ENCODE measurements around the gene ZNF518B. TPM values are rescaled to one million over a fixed set of nuclear protein-coding genes. Genes with fewer than 3 reads are reported as not detected.
A peak's percentile ranks its signal among the peaks of the same experiment; 100 is the strongest.

Gene ZNF518B, protein sequence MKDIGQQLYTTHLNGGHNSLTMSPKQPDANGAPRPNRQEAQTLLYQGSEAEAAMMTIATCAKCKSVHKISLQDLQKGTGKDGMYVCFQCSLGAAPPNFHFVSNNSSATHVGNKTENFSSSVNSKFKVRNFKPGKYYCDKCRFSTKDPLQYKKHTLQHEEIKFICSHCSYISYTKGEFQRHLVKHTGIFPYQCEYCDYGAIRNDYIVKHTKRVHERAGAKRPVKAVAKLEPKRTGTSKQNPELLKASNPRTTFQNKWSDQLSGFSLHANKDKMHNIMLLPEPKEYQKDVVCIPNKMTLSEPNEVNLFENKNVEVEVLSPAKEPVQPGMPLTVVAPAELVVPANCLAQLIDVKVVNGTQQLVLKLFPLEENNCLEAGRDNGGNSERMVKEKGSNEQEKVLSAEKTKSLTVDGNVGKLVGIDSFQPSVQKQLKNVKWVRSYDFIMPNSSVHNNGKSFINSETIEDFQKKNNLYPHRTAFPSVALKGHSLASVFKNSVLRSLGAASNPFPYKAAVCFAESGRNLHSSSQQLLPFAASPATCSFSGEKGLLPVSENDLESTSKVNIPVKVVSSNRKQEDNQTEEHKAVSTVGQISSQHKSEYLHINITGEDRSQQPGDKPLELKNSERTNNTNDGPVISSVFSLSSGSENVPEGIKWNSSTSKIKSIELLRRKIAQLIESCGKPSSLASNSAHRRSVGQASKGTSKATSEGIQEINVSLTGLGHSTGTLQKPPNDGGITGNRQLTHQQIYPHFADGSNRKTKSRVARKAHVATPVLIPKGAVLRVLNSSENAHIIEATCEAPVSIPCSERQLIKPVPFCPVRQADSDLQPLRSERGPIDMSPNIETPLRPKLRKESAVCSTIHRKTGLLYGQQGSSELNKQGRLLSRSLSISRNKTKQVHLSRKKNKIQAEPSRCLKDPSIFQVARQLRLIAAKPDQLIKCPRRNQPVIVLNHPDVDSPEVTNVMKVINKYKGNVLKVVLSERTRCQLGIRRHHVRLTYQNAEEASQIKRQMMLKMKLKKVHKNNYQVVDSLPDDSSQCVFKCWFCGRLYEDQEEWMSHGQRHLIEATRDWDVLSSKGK
- 29.7 and 76.6 TPM in 2 replicates for total RNA-seq (2014; rRNA removed; shearing (Covaris generic); ENCODE audit: low replicate concordance)

DNA sequence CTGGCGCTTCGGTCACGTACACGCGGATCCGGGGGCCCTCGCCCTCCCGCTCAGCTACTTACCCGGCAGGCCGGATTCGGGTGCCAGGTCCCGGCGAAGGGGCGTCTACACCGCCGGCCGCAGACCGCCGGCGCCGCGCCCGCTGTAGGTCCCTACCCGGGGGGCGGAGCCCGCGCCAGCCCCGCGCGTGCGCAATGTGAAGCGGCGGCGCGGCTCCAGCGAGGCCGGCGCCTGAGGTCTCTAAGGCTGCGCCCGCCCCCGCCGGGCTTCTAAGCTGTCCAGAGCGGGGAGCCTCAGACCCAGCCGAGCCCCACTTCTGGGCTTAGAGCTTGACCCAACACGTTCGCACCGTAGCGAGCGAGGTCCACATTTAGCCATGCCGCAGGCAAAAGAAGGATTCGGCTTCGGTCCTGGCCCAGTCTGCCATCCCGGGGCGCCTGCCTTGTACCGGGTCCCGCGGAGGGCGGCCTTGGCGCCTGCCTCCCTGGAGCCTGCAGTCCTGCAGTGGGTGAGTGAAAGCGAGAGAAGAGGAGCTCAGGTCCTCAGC, at the start of gene ZNF518B:
ZNF518B (minus strand) TSS at position 172 of the 547 bp plus-strand sequence. CDS start 11,098 bp downstream, outside the sequence.
- Histone ChIP-seq H3K4me2 (ENCODE audit: low read depth, low read length, poor library complexity, severe bottlenecking) (peak within 1 kb of the TSS; percentile 81), H3K27me3 (ENCODE audit: low read length) (no peaks in the 10 kb centered on the region), H3K9ac (ENCODE audit: low read length) (peak within 1 kb of the TSS; percentile 75), H3K79me2 (ENCODE audit: low read length) (peaks cover 41% of the 10 kb centered on the region), H3K9me2 (replicated peaks; ENCODE audit: insufficient read depth, low read length) (no peaks in the 10 kb centered on the region), H2AFZ (ENCODE audit: low read length) (peak within 1 kb of the TSS; percentile 70; the same call in 1 of the 2 replicates), H4K20me1 (ENCODE audit: insufficient read depth, low read depth, low read length) (no peaks in the 10 kb centered on the region), H3K4me1 (ENCODE audit: low read length) (peaks cover 28% of the 10 kb centered on the region), H3K4me3 (ENCODE audit: low read length) (peak within 1 kb of the TSS; percentile 71), H3K36me3 (ENCODE audit: insufficient read depth, low read length) (peaks cover 17% of the 10 kb centered on the region; the same call in 1 of the 2 replicates), H3K9me3 (ENCODE audit: low read length) (no peaks in the 10 kb centered on the region), H3K27ac (ENCODE audit: low read length) (peak within 1 kb of the TSS; percentile 8; the same call in 1 of the 2 replicates)
- peak; percentile 92 for DNase-seq

DNA sequence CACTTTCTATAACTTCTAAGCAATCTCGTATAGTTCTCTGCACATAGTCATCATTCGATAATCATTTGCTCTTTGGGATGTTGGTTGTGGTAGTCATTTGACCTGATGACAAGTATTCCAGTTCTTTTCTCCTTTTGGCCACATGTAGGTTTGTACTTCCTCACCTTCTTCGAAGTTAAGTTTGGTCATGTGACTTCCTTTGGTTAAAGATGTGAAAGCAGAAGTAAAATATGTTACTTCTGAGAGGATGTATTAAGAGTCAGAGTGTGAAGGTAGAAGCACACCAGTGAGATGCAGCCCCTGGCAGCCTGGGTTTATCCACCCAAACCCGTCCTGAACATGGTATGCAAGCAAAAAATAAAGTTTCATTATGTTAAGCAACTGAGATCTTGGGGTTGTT, 48.9 kb upstream of the ZNF518B start:
- DNase-seq, result peak; percentile 41
- H2AFZ ChIP-seq (ENCODE audit: low read length), result no peak overlapping the region

DNA sequence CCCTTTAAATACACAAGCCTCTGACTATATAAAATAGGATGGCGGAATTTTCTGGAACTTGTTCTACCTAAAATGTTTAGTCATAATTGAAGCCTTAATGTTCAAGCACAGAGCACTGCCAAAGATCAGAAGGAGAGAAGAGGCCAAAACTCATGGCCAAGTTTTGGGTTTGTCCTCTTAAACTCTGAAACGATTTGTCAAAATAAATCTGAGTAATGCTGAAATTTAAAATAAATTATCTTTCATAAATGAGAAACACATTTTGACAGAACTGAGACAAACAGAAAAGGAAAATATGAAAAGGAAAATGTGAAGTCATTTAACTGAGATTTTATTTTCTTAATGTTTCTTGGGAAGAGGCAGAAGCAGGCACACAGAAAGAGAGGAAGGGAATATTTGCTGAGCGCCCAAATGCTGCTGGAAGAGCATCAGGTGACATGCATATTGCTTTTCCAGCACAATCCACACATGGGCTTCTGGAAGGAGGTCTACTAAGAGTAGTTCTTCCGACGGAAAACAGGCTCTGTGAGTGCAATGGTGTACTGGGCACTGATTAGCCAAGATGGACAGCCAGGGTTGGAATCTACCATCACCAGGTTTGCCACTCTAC, 47.4 kb upstream of the ZNF518B start:
- no peaks in the 10 kb centered on the region for H3K27me3 ChIP-seq (ENCODE audit: low read length)
- no peaks in the 10 kb centered on the region for H3K36me3 ChIP-seq (ENCODE audit: insufficient read depth, low read length)
- H3K9me3 ChIP-seq (ENCODE audit: low read length), result no peaks in the 10 kb centered on the region

More for the DNA sequence above, 48.9 kb upstream of the ZNF518B start:
- Histone ChIP-seq H3K4me2 (ENCODE audit: low read depth, low read length, poor library complexity, severe bottlenecking) (no peak overlapping the region), H3K27ac (ENCODE audit: low read length) (no peak overlapping the region), H3K36me3 (ENCODE audit: insufficient read depth, low read length) (no peaks in the 10 kb centered on the region), H4K20me1 (ENCODE audit: insufficient read depth, low read depth, low read length) (no peaks in the 10 kb centered on the region), H3K27me3 (ENCODE audit: low read length) (no peaks in the 10 kb centered on the region), H3K4me3 (ENCODE audit: low read length) (no peak overlapping the region), H3K9me2 (replicated peaks; ENCODE audit: insufficient read depth, low read length) (no peaks in the 10 kb centered on the region), H3K4me1 (ENCODE audit: low read length) (no peaks in the 10 kb centered on the region), H3K9ac (ENCODE audit: low read length) (no peak overlapping the region), H3K79me2 (ENCODE audit: low read length) (no peaks in the 10 kb centered on the region), H3K9me3 (ENCODE audit: low read length) (no peaks in the 10 kb centered on the region)

DNA sequence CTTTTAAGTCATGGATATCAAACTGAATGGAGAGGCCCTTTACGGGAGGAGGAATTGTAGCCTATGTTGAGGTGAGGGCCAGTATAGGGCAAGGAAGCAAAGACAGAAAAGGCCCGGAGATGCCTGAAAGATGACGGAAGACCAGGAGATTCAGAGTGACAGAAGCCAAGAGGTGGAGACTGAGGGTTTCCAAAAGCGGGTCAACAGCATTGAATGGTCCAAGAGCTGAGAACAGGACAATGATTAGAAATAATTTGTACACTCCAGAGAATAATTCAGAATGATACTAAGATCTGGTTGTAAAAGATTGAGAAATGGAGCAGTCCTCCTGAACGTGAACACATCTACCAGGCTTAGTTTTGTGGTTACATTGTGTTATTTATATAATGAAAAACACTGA, 45.5 kb upstream of the ZNF518B start:
- H3K9me3 ChIP-seq (ENCODE audit: low read length), result no peaks in the 10 kb centered on the region
- H3K4me3 ChIP-seq (ENCODE audit: low read length), result no peak overlapping the region
- H3K9me2 ChIP-seq (replicated peaks; ENCODE audit: insufficient read depth, low read length), result no peaks in the 10 kb centered on the region
- no peak for DNase-seq
- no peak overlapping the region for H3K27ac ChIP-seq (ENCODE audit: low read length)
- no peaks in the 10 kb centered on the region for H3K79me2 ChIP-seq (ENCODE audit: low read length)
- no peaks in the 10 kb centered on the region for H3K36me3 ChIP-seq (ENCODE audit: insufficient read depth, low read length)
- no peaks in the 10 kb centered on the region for H4K20me1 ChIP-seq (ENCODE audit: insufficient read depth, low read depth, low read length)
- H3K27me3 ChIP-seq (ENCODE audit: low read length), result no peaks in the 10 kb centered on the region
- H3K9ac ChIP-seq (ENCODE audit: low read length), result no peak overlapping the region
- no peak overlapping the region for H3K4me2 ChIP-seq (ENCODE audit: low read depth, low read length, poor library complexity, severe bottlenecking)
- no peaks in the 10 kb centered on the region for H3K4me1 ChIP-seq (ENCODE audit: low read length)
- H2AFZ ChIP-seq (ENCODE audit: low read length), result no peak overlapping the region

More for the DNA sequence above, 47.4 kb upstream of the ZNF518B start:
- no peak overlapping the region for H3K4me3 ChIP-seq (ENCODE audit: low read length)
- no peaks in the 10 kb centered on the region for H3K79me2 ChIP-seq (ENCODE audit: low read length)
- H2AFZ ChIP-seq (ENCODE audit: low read length), result no peak overlapping the region
- no peaks in the 10 kb centered on the region for H3K4me1 ChIP-seq (ENCODE audit: low read length)
- no peaks in the 10 kb centered on the region for H4K20me1 ChIP-seq (ENCODE audit: insufficient read depth, low read depth, low read length)
- no peak overlapping the region for H3K27ac ChIP-seq (ENCODE audit: low read length)
- no peaks in the 10 kb centered on the region for H3K9me2 ChIP-seq (replicated peaks; ENCODE audit: insufficient read depth, low read length)
- no peak overlapping the region for H3K4me2 ChIP-seq (ENCODE audit: low read depth, low read length, poor library complexity, severe bottlenecking)
- DNase-seq, result no peak
- no peak overlapping the region for H3K9ac ChIP-seq (ENCODE audit: low read length)

DNA sequence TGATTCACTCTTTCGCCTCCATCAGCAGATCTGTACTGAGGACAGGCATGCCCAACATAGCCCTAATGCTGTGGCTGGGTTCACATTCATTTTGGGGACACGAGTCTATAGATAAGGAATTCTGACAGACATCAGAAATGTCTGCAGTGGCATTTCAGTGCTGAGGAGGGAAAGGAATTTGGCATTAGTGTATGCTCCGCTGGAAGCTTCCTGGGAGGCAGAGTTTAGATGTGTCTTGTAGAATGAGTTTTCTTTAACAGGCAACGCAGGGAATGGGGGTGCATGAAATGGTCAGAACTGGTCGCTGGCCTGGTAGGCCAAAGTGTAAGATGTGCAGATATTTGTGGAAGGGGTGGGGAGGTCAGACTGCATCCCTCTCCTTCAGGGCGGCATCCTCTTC, 43.5 kb upstream of the ZNF518B start:
- H3K9me3 ChIP-seq (ENCODE audit: low read length), result no peaks in the 10 kb centered on the region
- no peak for DNase-seq
- H3K9ac ChIP-seq (ENCODE audit: low read length), result no peak overlapping the region
- no peaks in the 10 kb centered on the region for H4K20me1 ChIP-seq (ENCODE audit: insufficient read depth, low read depth, low read length)
- H3K79me2 ChIP-seq (ENCODE audit: low read length), result no peaks in the 10 kb centered on the region
- H3K27me3 ChIP-seq (ENCODE audit: low read length), result no peaks in the 10 kb centered on the region
- no peaks in the 10 kb centered on the region for H3K9me2 ChIP-seq (replicated peaks; ENCODE audit: insufficient read depth, low read length)
- H3K27ac ChIP-seq (ENCODE audit: low read length), result no peak overlapping the region
- no peak overlapping the region for H3K4me2 ChIP-seq (ENCODE audit: low read depth, low read length, poor library complexity, severe bottlenecking)
- H3K4me1 ChIP-seq (ENCODE audit: low read length), result no peaks in the 10 kb centered on the region
- H3K4me3 ChIP-seq (ENCODE audit: low read length), result no peak overlapping the region
- no peak overlapping the region for H2AFZ ChIP-seq (ENCODE audit: low read length)
- no peaks in the 10 kb centered on the region for H3K36me3 ChIP-seq (ENCODE audit: insufficient read depth, low read length)

DNA sequence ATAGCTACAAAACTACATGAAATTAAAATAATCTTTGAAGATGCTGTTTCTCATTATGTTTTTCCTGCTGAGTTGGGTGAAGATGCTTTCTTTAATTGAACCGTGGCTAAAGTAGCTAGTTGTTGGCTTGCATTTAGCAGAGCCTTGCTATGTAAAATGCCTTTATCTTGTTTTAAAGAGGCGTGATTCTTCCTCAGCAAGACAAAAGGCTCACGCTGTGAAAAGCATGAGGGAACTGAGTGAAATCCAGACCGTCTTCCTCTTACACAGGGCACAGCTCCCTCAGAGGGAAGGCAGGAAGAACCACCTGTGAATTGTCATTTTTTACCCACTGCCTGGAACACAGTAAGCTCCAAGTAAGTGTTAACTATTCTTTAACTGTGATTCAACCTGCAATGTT, 39.0 kb upstream of the ZNF518B start:
- no peaks in the 10 kb centered on the region for H4K20me1 ChIP-seq (ENCODE audit: insufficient read depth, low read depth, low read length)
- no peak overlapping the region for H3K4me2 ChIP-seq (ENCODE audit: low read depth, low read length, poor library complexity, severe bottlenecking)
- no peaks in the 10 kb centered on the region for H3K79me2 ChIP-seq (ENCODE audit: low read length)
- H3K27me3 ChIP-seq (ENCODE audit: low read length), result no peaks in the 10 kb centered on the region
- no peaks in the 10 kb centered on the region for H3K9me2 ChIP-seq (replicated peaks; ENCODE audit: insufficient read depth, low read length)
- H3K4me3 ChIP-seq (ENCODE audit: low read length), result no peak overlapping the region
- DNase-seq, result no peak
- no peaks in the 10 kb centered on the region for H3K9me3 ChIP-seq (ENCODE audit: low read length)
- H3K9ac ChIP-seq (ENCODE audit: low read length), result no peak overlapping the region
- no peaks in the 10 kb centered on the region for H3K36me3 ChIP-seq (ENCODE audit: insufficient read depth, low read length)
- H3K4me1 ChIP-seq (ENCODE audit: low read length), result no peaks in the 10 kb centered on the region
- H2AFZ ChIP-seq (ENCODE audit: low read length), result no peak overlapping the region
- no peak overlapping the region for H3K27ac ChIP-seq (ENCODE audit: low read length)

DNA sequence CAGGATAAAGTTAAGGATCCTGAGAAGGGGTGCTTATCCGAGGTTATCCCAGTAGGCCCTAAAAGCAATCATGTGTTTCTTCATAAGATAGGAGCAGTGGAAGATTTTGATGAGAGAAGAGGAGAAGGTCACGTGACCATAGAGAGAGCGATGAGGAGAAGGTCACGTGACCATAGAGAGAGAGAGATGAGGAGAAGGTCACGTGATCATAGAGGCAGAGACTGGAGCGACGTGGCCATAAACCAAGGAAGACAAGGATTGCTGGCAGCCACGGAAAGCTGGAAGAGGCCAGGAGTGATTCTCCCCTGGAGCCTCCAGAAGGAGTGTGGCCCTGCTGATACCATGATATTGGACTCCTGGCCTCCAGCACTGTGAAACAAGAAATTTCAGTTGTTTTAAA, 38.4 kb upstream of the ZNF518B start:
- no peak overlapping the region for H3K4me3 ChIP-seq (ENCODE audit: low read length)
- H3K9ac ChIP-seq (ENCODE audit: low read length), result no peak overlapping the region
- no peak overlapping the region for H3K27ac ChIP-seq (ENCODE audit: low read length)
- H3K79me2 ChIP-seq (ENCODE audit: low read length), result no peaks in the 10 kb centered on the region
- H3K9me3 ChIP-seq (ENCODE audit: low read length), result no peaks in the 10 kb centered on the region
- no peak overlapping the region for H2AFZ ChIP-seq (ENCODE audit: low read length)
- H3K4me2 ChIP-seq (ENCODE audit: low read depth, low read length, poor library complexity, severe bottlenecking), result no peak overlapping the region
- no peaks in the 10 kb centered on the region for H3K9me2 ChIP-seq (replicated peaks; ENCODE audit: insufficient read depth, low read length)
- H3K4me1 ChIP-seq (ENCODE audit: low read length), result no peaks in the 10 kb centered on the region
- H4K20me1 ChIP-seq (ENCODE audit: insufficient read depth, low read depth, low read length), result no peaks in the 10 kb centered on the region
- no peaks in the 10 kb centered on the region for H3K36me3 ChIP-seq (ENCODE audit: insufficient read depth, low read length)
- no peaks in the 10 kb centered on the region for H3K27me3 ChIP-seq (ENCODE audit: low read length)
- no peak for DNase-seq

Data from Karpas-422 (cell line).